ENCODE data around the gene MAGEB17. TPM values are rescaled to one million over a fixed set of nuclear protein-coding genes. Genes with fewer than 3 reads are reported as not detected.
"Not testable (repeated sequence)": the region's sequence is repeated elsewhere in the genome, so short reads cannot be mapped to it uniquely, and the experiment has no call there.

MAGEB17 gene
- polyA plus RNA-seq, 2 donors: 0.08 TPM; not detected in 1

DNA sequence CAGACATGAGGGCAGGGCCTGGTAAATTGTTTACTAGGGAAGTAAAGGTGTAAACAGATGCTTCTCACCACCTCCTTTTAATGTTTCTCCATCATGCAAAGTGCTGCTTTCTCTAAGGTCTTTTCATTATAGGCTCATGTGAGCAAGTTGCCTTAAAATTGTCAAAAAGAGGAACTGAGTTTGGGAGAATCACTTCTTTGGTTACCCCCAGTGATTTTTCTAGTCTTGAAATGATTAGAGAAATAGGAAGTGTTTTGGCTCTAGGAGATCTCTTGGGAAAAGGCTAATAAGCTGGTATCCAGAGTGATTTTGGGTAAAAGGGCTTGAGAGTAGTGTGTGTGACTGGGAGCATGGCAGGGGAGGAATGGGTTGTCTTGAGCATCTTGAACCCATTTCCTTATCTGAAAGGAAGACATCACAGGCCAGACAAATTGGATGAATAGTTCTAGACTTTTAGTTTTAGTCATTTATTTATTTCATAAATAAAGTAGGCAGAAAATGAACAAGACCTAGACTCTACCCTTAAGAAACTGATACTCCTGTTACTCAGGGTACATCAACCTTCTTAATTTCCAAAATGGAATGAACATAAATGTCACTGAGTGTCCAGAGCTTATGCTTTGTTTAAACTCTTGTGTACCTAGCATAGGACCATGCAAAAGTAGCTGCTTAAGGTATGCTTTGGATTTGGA, 29.7 kb upstream of the MAGEB17 start:
- Histone ChIP-seq H3K27ac (ENCODE audit: low read depth in 2 of 2, low read length in 1 of 2) (no peak overlapping the region), H3K27me3 (ENCODE audit: control insufficient read depth in 1 of 2, insufficient read depth in 2 of 2, low read length in 2 of 2) (no peaks in the 10 kb centered on the region), H3K36me3 (ENCODE audit: control insufficient read depth in 2 of 2, insufficient read depth in 2 of 2, low read length in 1 of 2) (no peaks in the 10 kb centered on the region), H3K9me3 (ENCODE audit: control insufficient read depth in 2 of 2, insufficient read depth in 1 of 2, low read depth in 1 of 2, low read length in 1 of 2) (no peaks in the 10 kb centered on the region), H3K4me1 (ENCODE audit: control insufficient read depth in 2 of 2, insufficient read depth in 2 of 2, low read length in 1 of 2) (no peaks in the 10 kb centered on the region), H3K4me3 (ENCODE audit: low read depth in 1 of 2, low read length in 2 of 2) (no peak overlapping the region)

DNA sequence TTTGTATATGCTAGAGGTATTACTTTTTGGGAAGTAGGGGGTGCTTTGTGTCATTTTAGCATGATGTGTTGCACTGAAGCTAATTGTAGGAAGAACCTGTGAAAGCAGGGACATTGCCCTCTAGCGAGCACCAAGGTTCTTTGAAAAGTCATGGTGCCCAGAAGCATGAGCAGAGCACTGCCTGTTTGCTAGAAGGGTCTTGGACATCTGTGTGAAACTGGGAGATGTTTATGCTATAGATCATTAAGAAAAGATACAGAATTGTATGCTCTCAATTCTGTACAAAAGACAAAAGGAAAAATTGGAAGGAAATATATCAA, 29.2 kb upstream of the MAGEB17 start:
- Histone ChIP-seq H3K36me3 (ENCODE audit: control insufficient read depth in 2 of 2, insufficient read depth in 2 of 2, low read length in 1 of 2) (no peaks in the 10 kb centered on the region), H3K9me3 (ENCODE audit: control insufficient read depth in 2 of 2, insufficient read depth in 1 of 2, low read depth in 1 of 2, low read length in 1 of 2) (no peaks in the 10 kb centered on the region), H3K27ac (ENCODE audit: low read depth in 2 of 2, low read length in 1 of 2) (no peak overlapping the region), H3K4me3 (ENCODE audit: low read depth in 1 of 2, low read length in 2 of 2) (no peak overlapping the region), H3K4me1 (ENCODE audit: control insufficient read depth in 2 of 2, insufficient read depth in 2 of 2, low read length in 1 of 2) (no peaks in the 10 kb centered on the region), H3K27me3 (ENCODE audit: control insufficient read depth in 1 of 2, insufficient read depth in 2 of 2, low read length in 2 of 2) (no peaks in the 10 kb centered on the region)
- WGBS, 2 donors: 77 to 81% methylated on average over 1 of the region's 1 CpG

DNA sequence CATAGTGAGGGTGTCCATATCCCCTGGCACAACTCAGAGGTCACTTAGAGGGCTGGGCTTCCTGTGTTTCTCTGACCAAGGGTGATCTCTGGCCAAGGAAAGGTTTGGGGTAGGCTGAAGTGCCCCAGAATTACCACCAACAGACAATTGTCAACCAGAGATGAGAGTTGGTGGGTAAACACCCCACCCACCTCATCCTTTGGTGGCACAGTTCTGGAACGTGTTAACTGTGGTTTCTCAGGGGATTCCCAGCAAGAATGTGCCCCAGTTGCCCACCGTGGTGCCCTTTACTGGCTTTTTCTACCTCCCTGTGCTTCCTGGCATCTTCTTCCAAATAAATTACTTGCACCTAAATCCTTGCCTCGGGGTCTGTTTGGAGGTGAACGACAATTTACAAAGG, 26.8 kb upstream of the MAGEB17 start:
- H3K4me1 ChIP-seq (ENCODE audit: control insufficient read depth in 2 of 2, insufficient read depth in 2 of 2, low read length in 1 of 2): no peaks in the 10 kb centered on the region
- no peak overlapping the region for H3K4me3 ChIP-seq (ENCODE audit: low read depth in 1 of 2, low read length in 2 of 2)
- H3K27me3 ChIP-seq (ENCODE audit: control insufficient read depth in 1 of 2, insufficient read depth in 2 of 2, low read length in 2 of 2): no peaks in the 10 kb centered on the region
- H3K27ac ChIP-seq (ENCODE audit: low read depth in 2 of 2, low read length in 1 of 2): no peak overlapping the region
- no peaks in the 10 kb centered on the region for H3K9me3 ChIP-seq (ENCODE audit: control insufficient read depth in 2 of 2, insufficient read depth in 1 of 2, low read depth in 1 of 2, low read length in 1 of 2)
- no peaks in the 10 kb centered on the region for H3K36me3 ChIP-seq (ENCODE audit: control insufficient read depth in 2 of 2, insufficient read depth in 2 of 2, low read length in 1 of 2)
- 38 to 40% methylated on average over 4 of the region's 4 CpGs for WGBS, 2 donors

DNA sequence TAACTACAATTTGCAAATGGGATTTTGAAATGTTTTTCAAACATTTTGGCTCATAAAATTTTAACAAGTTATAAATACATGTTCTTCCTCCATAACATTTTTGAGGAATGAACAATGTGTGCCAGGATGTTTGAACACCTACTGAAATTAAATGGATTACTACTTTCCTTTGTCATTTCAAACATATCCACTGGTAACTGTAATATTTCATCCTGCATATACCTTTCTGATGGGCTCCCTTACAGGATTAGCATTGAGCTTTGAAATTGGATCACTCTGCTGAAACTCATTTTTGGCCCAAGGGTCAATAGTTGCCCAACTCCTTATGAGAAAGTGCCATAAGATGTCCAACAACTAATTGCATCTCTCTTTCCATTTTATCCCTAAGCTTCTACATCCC, 26.3 kb upstream of the MAGEB17 start:
- H3K4me3 ChIP-seq (ENCODE audit: low read depth in 1 of 2, low read length in 2 of 2): no peak overlapping the region
- no peaks in the 10 kb centered on the region for H3K4me1 ChIP-seq (ENCODE audit: control insufficient read depth in 2 of 2, insufficient read depth in 2 of 2, low read length in 1 of 2)
- no peak overlapping the region for H3K27ac ChIP-seq (ENCODE audit: low read depth in 2 of 2, low read length in 1 of 2)

DNA sequence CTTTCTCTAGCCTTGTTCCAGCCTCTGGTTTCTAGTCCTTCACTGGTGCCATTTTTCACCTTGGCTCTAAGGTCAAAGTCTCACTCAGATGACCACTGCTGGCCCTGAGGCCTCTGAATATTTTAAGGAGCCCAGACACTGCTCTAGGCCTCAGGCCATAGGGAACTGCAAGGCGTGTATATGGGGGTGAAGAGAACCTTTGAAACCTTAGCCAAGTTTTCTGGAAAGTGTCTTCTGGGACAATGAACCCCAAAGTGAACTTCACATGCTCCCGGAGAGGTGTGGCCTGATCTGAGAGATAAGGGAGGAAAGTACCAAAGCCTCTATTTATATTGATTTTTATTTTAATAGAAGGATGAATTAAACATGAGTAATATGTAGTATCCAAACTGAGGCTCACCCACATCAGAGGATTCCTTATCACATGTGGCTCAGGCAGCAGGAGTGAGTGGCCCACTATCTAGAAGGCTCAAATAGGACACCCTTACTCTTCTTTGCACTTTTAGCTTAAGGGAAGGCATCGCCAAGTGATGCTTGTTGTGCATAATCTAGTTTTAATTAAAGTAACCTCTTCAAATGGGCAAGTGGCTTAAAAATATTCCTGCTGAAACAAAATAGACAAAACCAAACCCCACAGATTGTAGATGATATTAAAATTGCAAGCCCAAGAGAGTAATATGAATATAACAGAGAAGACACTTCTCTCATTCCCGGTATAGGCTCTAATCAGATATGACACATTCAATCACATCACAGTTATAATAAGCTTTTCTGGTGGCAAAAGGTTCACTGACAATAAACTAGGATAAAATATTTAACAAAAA, 25.6 kb upstream of the MAGEB17 start:
- WGBS, 2 donors: 77 to 86% methylated on average over 4 of the region's 4 CpGs
- no peaks in the 10 kb centered on the region for H3K9me3 ChIP-seq (ENCODE audit: control insufficient read depth in 2 of 2, insufficient read depth in 1 of 2, low read depth in 1 of 2, low read length in 1 of 2)
- H3K4me3 ChIP-seq (ENCODE audit: low read depth in 1 of 2, low read length in 2 of 2): no peak overlapping the region
- no peaks in the 10 kb centered on the region for H3K4me1 ChIP-seq (ENCODE audit: control insufficient read depth in 2 of 2, insufficient read depth in 2 of 2, low read length in 1 of 2)
- H3K36me3 ChIP-seq (ENCODE audit: control insufficient read depth in 2 of 2, insufficient read depth in 2 of 2, low read length in 1 of 2): no peaks in the 10 kb centered on the region
- no peaks in the 10 kb centered on the region for H3K27me3 ChIP-seq (ENCODE audit: control insufficient read depth in 1 of 2, insufficient read depth in 2 of 2, low read length in 2 of 2)
- no peak overlapping the region for H3K27ac ChIP-seq (ENCODE audit: low read depth in 2 of 2, low read length in 1 of 2)

More for the DNA sequence above, 26.3 kb upstream of the MAGEB17 start:
- Histone ChIP-seq H3K27me3 (ENCODE audit: control insufficient read depth in 1 of 2, insufficient read depth in 2 of 2, low read length in 2 of 2) (no peaks in the 10 kb centered on the region), H3K9me3 (ENCODE audit: control insufficient read depth in 2 of 2, insufficient read depth in 1 of 2, low read depth in 1 of 2, low read length in 1 of 2) (no peaks in the 10 kb centered on the region), H3K36me3 (ENCODE audit: control insufficient read depth in 2 of 2, insufficient read depth in 2 of 2, low read length in 1 of 2) (no peaks in the 10 kb centered on the region)

DNA sequence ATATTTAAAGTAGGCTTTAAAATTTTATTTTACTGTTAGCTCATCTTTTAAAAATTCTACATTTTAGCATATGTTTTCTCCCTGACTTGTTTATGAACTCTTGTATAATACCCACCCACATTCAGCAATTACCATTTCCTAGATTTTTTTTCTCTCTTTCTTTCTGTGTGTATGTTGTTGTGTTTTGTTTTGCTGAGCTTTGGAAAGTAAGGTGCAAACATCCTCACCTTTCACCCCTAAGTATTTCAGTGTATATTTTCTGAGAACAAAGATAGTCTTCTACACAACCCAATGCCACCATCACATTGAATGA, 25.1 kb upstream of the MAGEB17 start:
- Histone ChIP-seq H3K27me3 (ENCODE audit: control insufficient read depth in 1 of 2, insufficient read depth in 2 of 2, low read length in 2 of 2) (no peaks in the 10 kb centered on the region), H3K36me3 (ENCODE audit: control insufficient read depth in 2 of 2, insufficient read depth in 2 of 2, low read length in 1 of 2) (no peaks in the 10 kb centered on the region), H3K4me3 (ENCODE audit: low read depth in 1 of 2, low read length in 2 of 2) (no peak overlapping the region), H3K9me3 (ENCODE audit: control insufficient read depth in 2 of 2, insufficient read depth in 1 of 2, low read depth in 1 of 2, low read length in 1 of 2) (no peaks in the 10 kb centered on the region), H3K4me1 (ENCODE audit: control insufficient read depth in 2 of 2, insufficient read depth in 2 of 2, low read length in 1 of 2) (no peaks in the 10 kb centered on the region), H3K27ac (ENCODE audit: low read depth in 2 of 2, low read length in 1 of 2) (no peak overlapping the region)

DNA sequence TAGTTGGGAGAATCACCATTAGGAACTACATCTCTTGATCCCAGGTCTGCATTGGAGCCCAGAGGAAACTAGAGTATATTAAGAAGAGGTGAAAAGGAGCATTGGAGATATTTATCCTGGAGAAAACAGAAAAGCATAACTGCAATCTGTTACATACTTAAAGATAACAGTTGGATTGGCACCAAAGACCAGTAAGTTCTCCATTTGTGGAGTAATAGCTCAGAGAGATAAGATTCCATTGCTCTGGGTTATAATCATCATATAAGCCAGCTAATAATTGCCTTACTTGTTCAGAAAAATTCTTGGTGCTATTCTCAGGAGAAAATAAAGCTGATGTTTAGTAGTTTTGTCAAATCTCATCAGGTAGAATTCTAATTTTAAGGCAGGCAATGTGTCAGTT, 23.3 kb upstream of the MAGEB17 start:
- Histone ChIP-seq H3K27me3 (ENCODE audit: control insufficient read depth in 1 of 2, insufficient read depth in 2 of 2, low read length in 2 of 2) (no peaks in the 10 kb centered on the region), H3K4me3 (ENCODE audit: low read depth in 1 of 2, low read length in 2 of 2) (no peak overlapping the region), H3K36me3 (ENCODE audit: control insufficient read depth in 2 of 2, insufficient read depth in 2 of 2, low read length in 1 of 2) (no peaks in the 10 kb centered on the region), H3K9me3 (ENCODE audit: control insufficient read depth in 2 of 2, insufficient read depth in 1 of 2, low read depth in 1 of 2, low read length in 1 of 2) (no peaks in the 10 kb centered on the region), H3K27ac (ENCODE audit: low read depth in 2 of 2, low read length in 1 of 2) (no peak overlapping the region), H3K4me1 (ENCODE audit: control insufficient read depth in 2 of 2, insufficient read depth in 2 of 2, low read length in 1 of 2) (no peaks in the 10 kb centered on the region)

DNA sequence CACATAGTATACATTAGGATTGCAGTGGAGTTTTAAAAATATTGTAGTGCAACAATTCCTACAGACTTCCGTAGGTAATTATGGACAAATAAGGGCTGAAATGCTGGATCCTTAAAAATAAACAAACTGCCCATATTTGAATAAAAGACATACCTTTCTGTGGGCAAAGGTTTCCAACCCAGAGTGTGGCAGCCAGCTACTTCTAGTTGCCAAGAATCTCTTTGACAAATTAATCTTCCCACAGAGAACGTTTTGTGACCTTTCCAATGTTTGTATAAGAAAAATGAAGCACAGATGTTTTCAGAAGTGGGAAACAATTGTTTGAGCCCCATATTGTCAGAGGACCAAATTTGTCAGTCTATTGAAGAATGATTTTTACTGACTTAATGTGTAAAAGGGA, 22.9 kb upstream of the MAGEB17 start:
- Histone ChIP-seq H3K27me3 (ENCODE audit: control insufficient read depth in 1 of 2, insufficient read depth in 2 of 2, low read length in 2 of 2) (no peaks in the 10 kb centered on the region), H3K4me1 (ENCODE audit: control insufficient read depth in 2 of 2, insufficient read depth in 2 of 2, low read length in 1 of 2) (no peaks in the 10 kb centered on the region)
- WGBS, 2 donors: 17 to 28% methylated on average over 2 of the region's 2 CpGs

DNA sequence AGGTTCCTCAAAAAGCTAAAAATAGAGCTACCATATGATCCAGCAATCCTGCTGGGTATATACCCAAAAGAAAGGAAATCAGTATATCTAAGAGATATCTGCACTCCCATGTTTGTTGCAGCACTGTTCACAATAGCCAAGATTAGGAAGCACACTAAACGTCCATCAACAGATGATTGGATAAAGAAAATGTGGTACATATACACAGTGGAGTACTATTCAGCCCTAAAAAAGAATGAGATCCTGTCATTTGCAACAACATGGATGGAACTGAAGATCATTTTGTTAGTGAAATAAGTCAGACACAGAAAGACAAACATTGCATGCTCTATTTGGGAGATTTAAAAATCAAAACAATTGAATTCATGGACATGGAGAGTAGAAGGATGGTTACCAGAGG, 22.2 kb upstream of the MAGEB17 start:
- H3K36me3 ChIP-seq (ENCODE audit: control insufficient read depth in 2 of 2, insufficient read depth in 2 of 2, low read length in 1 of 2); H3K4me1 ChIP-seq (ENCODE audit: control insufficient read depth in 2 of 2, insufficient read depth in 2 of 2, low read length in 1 of 2); H3K4me3 ChIP-seq (ENCODE audit: low read depth in 1 of 2, low read length in 2 of 2); H3K27ac ChIP-seq (ENCODE audit: low read depth in 2 of 2, low read length in 1 of 2); H3K9me3 ChIP-seq (ENCODE audit: control insufficient read depth in 2 of 2, insufficient read depth in 1 of 2, low read depth in 1 of 2, low read length in 1 of 2); H3K27me3 ChIP-seq (ENCODE audit: control insufficient read depth in 1 of 2, insufficient read depth in 2 of 2, low read length in 2 of 2): not testable (repeated sequence)
- 42 to 69% methylated on average over 1 of the region's 1 CpG for WGBS, 2 donors

More for the DNA sequence above, 22.9 kb upstream of the MAGEB17 start:
- Histone ChIP-seq H3K36me3 (ENCODE audit: control insufficient read depth in 2 of 2, insufficient read depth in 2 of 2, low read length in 1 of 2) (no peaks in the 10 kb centered on the region), H3K9me3 (ENCODE audit: control insufficient read depth in 2 of 2, insufficient read depth in 1 of 2, low read depth in 1 of 2, low read length in 1 of 2) (no peaks in the 10 kb centered on the region), H3K4me3 (ENCODE audit: low read depth in 1 of 2, low read length in 2 of 2) (no peak overlapping the region), H3K27ac (ENCODE audit: low read depth in 2 of 2, low read length in 1 of 2) (no peak overlapping the region)

DNA sequence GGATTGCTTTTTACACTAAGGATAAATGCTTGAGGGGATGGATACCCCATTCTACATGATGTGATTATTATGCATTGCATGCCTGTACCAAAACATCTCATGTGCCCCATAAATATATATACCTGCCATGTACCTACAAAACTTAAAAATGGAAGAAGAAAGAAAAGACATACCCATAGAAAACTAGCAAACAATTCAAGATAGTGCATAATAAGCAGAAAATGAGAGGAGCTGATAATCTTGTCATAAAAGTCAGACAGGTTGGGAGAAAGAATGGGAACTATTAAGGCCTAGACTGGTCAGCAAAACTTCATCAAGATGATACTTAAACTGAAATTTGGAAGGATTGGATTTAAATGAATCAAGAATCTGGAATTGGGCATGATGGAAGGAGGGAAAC, 21.6 kb upstream of the MAGEB17 start:
- no peaks in the 10 kb centered on the region for H3K36me3 ChIP-seq (ENCODE audit: control insufficient read depth in 2 of 2, insufficient read depth in 2 of 2, low read length in 1 of 2)
- no peak overlapping the region for H3K4me3 ChIP-seq (ENCODE audit: low read depth in 1 of 2, low read length in 2 of 2)
- peaks cover 0 to 3% of the 10 kb centered on the region in 2 donors for H3K27me3 ChIP-seq (ENCODE audit: control insufficient read depth in 1 of 2, insufficient read depth in 2 of 2, low read length in 2 of 2)
- H3K4me1 ChIP-seq (ENCODE audit: control insufficient read depth in 2 of 2, insufficient read depth in 2 of 2, low read length in 1 of 2): no peaks in the 10 kb centered on the region
- no peaks in the 10 kb centered on the region for H3K9me3 ChIP-seq (ENCODE audit: control insufficient read depth in 2 of 2, insufficient read depth in 1 of 2, low read depth in 1 of 2, low read length in 1 of 2)
- H3K27ac ChIP-seq (ENCODE audit: low read depth in 2 of 2, low read length in 1 of 2): no peak overlapping the region

Measured in esophagus (tissue), 2 donors.